Peyer's patch (tissue), 4 donors: ENCODE results near the gene THRB.

Experiments
- CTCF ChIP-seq, 6 experiments: fragments of 450-650 bp in 4 of 6; fragments of 200-600 bp in 2 of 6; sonication (generic) in 1 of 6; IDR thresholded peaks; one replicate each; pipeline ENCODE4 v1.5.1; 2017 to 2019; ENCODE audit warnings: antibody characterized with exemption in 6 of 6, mild to moderate bottlenecking in 3 of 6, moderate library complexity in 1 of 6
- POLR2A ChIP-seq, 2 donors: fragments of 450-650 bp; IDR thresholded peaks; one replicate each; pipeline ENCODE4 v1.5.1; 2017; ENCODE audit warnings: antibody characterized with exemption in 2 of 2, mild to moderate bottlenecking in 2 of 2, moderate library complexity in 2 of 2

GRCh38 chr3:24443476-24443875 lies 51.2 kb downstream of the THRB start:
- no peak for TF ChIP-seq POLR2A (IDR thresholded peaks at IDR 0.05)
- no peak for TF ChIP-seq CTCF (IDR thresholded peaks at IDR 0.05)
